ENCODE measurements around the gene ZNF747. TPM values are rescaled to one million over a fixed set of nuclear protein-coding genes. Genes with fewer than 3 reads are reported as not detected.

ZNF747 gene
- total and polyA plus RNA-seq, 10 of the 15 experiments (the other 5 are each of a cell fraction or from before 2014, with no cell fraction given): 1.0 to 13.0 (median 7.2) TPM

DNA sequence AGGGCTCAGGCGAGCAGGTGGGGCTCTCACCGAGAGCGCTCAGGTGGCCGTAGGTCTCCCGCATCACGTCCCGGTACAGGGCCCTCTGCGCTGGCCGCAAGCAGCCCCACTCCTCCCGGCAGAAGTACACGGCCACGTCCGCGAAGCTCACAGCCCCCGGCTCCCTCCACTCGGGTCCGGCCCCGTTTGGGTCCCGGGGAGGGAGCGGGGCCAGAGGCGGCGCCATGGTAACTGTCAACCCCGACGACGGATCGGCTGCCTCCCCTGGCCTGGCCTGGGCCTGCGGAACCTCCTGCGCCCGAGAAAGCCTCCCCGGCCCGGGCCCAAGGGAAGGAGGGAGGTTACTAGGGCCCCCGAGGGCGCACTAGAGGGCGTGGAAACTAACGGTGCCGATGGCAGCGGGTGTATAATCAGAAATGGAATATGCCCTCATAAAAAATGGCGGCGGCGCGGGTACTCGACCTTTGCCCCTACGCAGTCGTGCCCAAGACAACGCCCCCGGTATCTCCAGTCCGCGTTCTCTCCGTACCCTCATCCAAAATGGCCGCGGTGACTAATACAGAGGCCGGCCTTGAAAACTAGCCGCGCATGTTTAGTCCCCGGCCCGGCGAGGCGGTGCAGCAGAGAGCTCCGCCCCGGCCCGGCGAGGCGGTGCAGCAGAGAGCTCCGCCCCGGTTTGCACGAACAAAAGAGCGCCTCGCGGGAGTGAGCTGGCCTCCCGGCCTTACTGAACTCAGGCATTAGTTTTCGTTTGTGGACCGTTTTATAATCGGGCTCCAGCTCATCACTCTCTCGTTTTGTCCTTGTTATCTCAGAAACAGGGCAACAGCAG lies 23.5 kb upstream of the ZNF747 start, which contains the start of gene ZNF764 (continued):
- TF ChIP-seq TCF3 (IDR thresholded peaks at IDR 0.05; ENCODE audit: borderline replicate concordance, insufficient read depth, low read depth, low read length) (no peak), FOXM1 (IDR thresholded peaks at IDR 0.05; ENCODE audit: low read depth, low read length) (no peak), TCF12 (IDR thresholded peaks at IDR 0.05; ENCODE audit: low read depth, low read length) (no peak), KLF5 (IDR thresholded peaks at IDR 0.05; ENCODE audit: partially characterized antibody) (peak; percentile 61), ZNF274 (IDR thresholded peaks at IDR 0.05; ENCODE audit: insufficient read depth, insufficient read length) (no peak), ZBTB40 (IDR thresholded peaks at IDR 0.05; ENCODE audit: borderline replicate concordance) (peak; percentile 42; the same call in 1 of the 2 replicates), CREM (IDR thresholded peaks at IDR 0.05; ENCODE audit: low read depth) (peak; percentile 85; the same call in 1 of the 2 replicates), PRDM15 (CRISPR knock-in tag; IDR thresholded peaks at IDR 0.05) (no peak), POLR2A (IDR thresholded peaks at IDR 0.05; ENCODE audit: low read depth, low read length) (peak; percentile 68), STAT3 (IDR thresholded peaks at IDR 0.05; ENCODE audit: low read depth, low read length) (no peak)
- TF ChIP-seq, protein P1, sequence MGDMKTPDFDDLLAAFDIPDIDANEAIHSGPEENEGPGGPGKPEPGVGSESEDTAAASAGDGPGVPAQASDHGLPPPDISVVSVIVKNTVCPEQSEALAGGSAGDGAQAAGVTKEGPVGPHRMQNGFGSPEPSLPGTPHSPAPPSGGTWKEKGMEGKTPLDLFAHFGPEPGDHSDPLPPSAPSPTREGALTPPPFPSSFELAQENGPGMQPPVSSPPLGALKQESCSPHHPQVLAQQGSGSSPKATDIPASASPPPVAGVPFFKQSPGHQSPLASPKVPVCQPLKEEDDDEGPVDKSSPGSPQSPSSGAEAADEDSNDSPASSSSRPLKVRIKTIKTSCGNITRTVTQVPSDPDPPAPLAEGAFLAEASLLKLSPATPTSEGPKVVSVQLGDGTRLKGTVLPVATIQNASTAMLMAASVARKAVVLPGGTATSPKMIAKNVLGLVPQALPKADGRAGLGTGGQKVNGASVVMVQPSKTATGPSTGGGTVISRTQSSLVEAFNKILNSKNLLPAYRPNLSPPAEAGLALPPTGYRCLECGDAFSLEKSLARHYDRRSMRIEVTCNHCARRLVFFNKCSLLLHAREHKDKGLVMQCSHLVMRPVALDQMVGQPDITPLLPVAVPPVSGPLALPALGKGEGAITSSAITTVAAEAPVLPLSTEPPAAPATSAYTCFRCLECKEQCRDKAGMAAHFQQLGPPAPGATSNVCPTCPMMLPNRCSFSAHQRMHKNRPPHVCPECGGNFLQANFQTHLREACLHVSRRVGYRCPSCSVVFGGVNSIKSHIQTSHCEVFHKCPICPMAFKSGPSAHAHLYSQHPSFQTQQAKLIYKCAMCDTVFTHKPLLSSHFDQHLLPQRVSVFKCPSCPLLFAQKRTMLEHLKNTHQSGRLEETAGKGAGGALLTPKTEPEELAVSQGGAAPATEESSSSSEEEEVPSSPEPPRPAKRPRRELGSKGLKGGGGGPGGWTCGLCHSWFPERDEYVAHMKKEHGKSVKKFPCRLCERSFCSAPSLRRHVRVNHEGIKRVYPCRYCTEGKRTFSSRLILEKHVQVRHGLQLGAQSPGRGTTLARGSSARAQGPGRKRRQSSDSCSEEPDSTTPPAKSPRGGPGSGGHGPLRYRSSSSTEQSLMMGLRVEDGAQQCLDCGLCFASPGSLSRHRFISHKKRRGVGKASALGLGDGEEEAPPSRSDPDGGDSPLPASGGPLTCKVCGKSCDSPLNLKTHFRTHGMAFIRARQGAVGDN (IDR thresholded peaks at IDR 0.05): peak; percentile 49
- TF ChIP-seq, protein P2, sequence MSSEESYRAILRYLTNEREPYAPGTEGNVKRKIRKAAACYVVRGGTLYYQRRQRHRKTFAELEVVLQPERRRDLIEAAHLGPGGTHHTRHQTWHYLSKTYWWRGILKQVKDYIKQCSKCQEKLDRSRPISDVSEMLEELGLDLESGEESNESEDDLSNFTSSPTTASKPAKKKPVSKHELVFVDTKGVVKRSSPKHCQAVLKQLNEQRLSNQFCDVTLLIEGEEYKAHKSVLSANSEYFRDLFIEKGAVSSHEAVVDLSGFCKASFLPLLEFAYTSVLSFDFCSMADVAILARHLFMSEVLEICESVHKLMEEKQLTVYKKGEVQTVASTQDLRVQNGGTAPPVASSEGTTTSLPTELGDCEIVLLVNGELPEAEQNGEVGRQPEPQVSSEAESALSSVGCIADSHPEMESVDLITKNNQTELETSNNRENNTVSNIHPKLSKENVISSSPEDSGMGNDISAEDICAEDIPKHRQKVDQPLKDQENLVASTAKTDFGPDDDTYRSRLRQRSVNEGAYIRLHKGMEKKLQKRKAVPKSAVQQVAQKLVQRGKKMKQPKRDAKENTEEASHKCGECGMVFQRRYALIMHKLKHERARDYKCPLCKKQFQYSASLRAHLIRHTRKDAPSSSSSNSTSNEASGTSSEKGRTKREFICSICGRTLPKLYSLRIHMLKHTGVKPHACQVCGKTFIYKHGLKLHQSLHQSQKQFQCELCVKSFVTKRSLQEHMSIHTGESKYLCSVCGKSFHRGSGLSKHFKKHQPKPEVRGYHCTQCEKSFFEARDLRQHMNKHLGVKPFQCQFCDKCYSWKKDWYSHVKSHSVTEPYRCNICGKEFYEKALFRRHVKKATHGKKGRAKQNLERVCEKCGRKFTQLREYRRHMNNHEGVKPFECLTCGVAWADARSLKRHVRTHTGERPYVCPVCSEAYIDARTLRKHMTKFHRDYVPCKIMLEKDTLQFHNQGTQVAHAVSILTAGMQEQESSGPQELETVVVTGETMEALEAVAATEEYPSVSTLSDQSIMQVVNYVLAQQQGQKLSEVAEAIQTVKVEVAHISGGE (CRISPR knock-in tag; IDR thresholded peaks at IDR 0.05): no peak
